VCaP (cell line): ENCODE measurements around the gene ZBTB11.
"Not testable (repeated sequence)": the region's sequence is repeated elsewhere in the genome, so short reads cannot be mapped to it uniquely, and the experiment has no call there.

Source experiments
- H3K27ac ChIP-seq: fragments of 450-650 bp; 2 replicates; pipeline ENCODE4 v1.5.1; 2017
- CTCF ChIP-seq: fragments of 450-650 bp; conservative IDR thresholded peaks from 2 replicates; pipeline ENCODE4 v1.5.1; 2017; ENCODE audit warnings: mild to moderate bottlenecking, moderate library complexity

ZBTB11 gene

GRCh38 chr3:101719604-101720185 is 42.8 kb upstream of the ZBTB11 start:
- H3K27ac ChIP-seq, result no peak overlapping the region
- no peak for TF ChIP-seq CTCF

GRCh38 chr3:101718455-101718854 is 41.5 kb upstream of the ZBTB11 start:
- no peak for TF ChIP-seq CTCF
- no peak overlapping the region for H3K27ac ChIP-seq

- H3K27ac ChIP-seq, result no peak overlapping the region
- no peak for TF ChIP-seq CTCF
Observed at GRCh38 chr3:101709126-101709525, 32.2 kb upstream of the ZBTB11 start.

GRCh38 chr3:101704639-101705038 is 27.7 kb upstream of the ZBTB11 start:
- not testable (repeated sequence) for H3K27ac ChIP-seq

GRCh38 chr3:101703169-101703568 is 26.2 kb upstream of the ZBTB11 start:
- no peak overlapping the region for H3K27ac ChIP-seq
- TF ChIP-seq CTCF, result no peak

- H3K27ac ChIP-seq, result no peak overlapping the region
- TF ChIP-seq CTCF, result no peak
Observed at GRCh38 chr3:101702726-101703125, 25.8 kb upstream of the ZBTB11 start.

GRCh38 chr3:101701696-101702634 is 25.0 kb upstream of the ZBTB11 start:
- H3K27ac ChIP-seq, result no peak overlapping the region
- no peak for TF ChIP-seq CTCF

- H3K27ac ChIP-seq, result no peak overlapping the region
- TF ChIP-seq CTCF, result peak; percentile 73
Observed at GRCh38 chr3:101695779-101696372, 18.9 kb upstream of the ZBTB11 start.

- H3K27ac ChIP-seq, result not testable (repeated sequence)
Observed at GRCh38 chr3:101694836-101695235, 17.9 kb upstream of the ZBTB11 start.
